Measurements from ENCODE around the gene PBX1. TPM values are rescaled to one million over a fixed set of nuclear protein-coding genes. Genes with fewer than 3 reads are reported as not detected.

Gene PBX1
- total and polyA plus RNA-seq, 4 donors: 2.2 to 17.3 (median 5.1) TPM

DNA sequence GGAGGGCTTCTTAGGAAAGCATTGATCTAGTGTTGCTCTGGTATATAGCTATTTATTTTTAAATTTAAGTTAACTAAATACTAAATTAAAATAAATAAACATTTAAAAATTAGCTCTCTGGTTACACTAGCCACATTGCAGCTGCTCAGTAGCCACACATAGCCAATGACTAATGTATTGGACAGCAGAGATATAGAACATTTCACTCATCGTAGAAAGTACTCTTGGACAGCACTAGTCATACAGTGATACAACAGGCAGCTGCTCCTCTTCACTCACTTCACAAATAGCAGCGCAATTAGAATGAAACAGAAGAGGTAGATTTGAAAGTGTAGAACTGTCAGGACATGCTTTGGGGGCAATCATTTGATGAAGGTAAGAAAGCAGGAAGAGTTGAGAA lies 245.4 kb downstream of the PBX1 start:
- DNase-seq (ENCODE audit: low spot score): no peak
- Histone ChIP-seq H3K4me1 (ENCODE audit: control insufficient read depth in 4 of 4, insufficient read depth in 4 of 4, low read length in 3 of 4) (peaks cover 0 to 6% (median 1%) of the 10 kb centered on the region in 4 donors), H3K27me3 (ENCODE audit: control insufficient read depth in 4 of 4, insufficient read depth in 4 of 4, low read length in 3 of 4) (no peaks in the 10 kb centered on the region), H3K4me3 (ENCODE audit: low read depth in 1 of 3, low read length in 3 of 3) (no peak overlapping the region), H3K36me3 (ENCODE audit: control insufficient read depth in 4 of 4, insufficient read depth in 3 of 4, low read depth in 1 of 4, low read length in 3 of 4) (peaks cover 0 to 4% (median under 1%) of the 10 kb centered on the region in 4 donors), H3K9ac (ENCODE audit: low read depth in 1 of 2, low read length in 2 of 2) (no peak overlapping the region), H3K27ac (ENCODE audit: low read depth in 1 of 2, low read length in 2 of 2) (no peak overlapping the region), H3K9me3 (ENCODE audit: control insufficient read depth in 4 of 4, low read length in 3 of 4) (no peaks in the 10 kb centered on the region)
- TF ChIP-seq, protein P1, sequence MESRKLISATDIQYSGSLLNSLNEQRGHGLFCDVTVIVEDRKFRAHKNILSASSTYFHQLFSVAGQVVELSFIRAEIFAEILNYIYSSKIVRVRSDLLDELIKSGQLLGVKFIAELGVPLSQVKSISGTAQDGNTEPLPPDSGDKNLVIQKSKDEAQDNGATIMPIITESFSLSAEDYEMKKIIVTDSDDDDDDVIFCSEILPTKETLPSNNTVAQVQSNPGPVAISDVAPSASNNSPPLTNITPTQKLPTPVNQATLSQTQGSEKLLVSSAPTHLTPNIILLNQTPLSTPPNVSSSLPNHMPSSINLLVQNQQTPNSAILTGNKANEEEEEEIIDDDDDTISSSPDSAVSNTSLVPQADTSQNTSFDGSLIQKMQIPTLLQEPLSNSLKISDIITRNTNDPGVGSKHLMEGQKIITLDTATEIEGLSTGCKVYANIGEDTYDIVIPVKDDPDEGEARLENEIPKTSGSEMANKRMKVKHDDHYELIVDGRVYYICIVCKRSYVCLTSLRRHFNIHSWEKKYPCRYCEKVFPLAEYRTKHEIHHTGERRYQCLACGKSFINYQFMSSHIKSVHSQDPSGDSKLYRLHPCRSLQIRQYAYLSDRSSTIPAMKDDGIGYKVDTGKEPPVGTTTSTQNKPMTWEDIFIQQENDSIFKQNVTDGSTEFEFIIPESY (IDR thresholded peaks at IDR 0.05): no peak
- TF ChIP-seq GABPA (IDR thresholded peaks at IDR 0.05 in 1 of 2, conservative IDR thresholded peaks at IDR 0.05 in 1 of 2) (no peak), YY1 (IDR thresholded peaks at IDR 0.05) (no peak), EGR1 (IDR thresholded peaks at IDR 0.05; ENCODE audit: low read depth in 2 of 2) (no peak), SP1 (IDR thresholded peaks at IDR 0.05) (no peak), RAD21 (IDR thresholded peaks at IDR 0.05) (no peak), JUND (IDR thresholded peaks at IDR 0.05) (no peak), FOXA1 (IDR thresholded peaks at IDR 0.05) (no peak), FOXA2 (IDR thresholded peaks at IDR 0.05) (no peak), HNF4G (IDR thresholded peaks at IDR 0.05) (no peak)
- TF ChIP-seq, protein P2, sequence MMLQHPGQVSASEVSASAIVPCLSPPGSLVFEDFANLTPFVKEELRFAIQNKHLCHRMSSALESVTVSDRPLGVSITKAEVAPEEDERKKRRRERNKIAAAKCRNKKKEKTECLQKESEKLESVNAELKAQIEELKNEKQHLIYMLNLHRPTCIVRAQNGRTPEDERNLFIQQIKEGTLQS (IDR thresholded peaks at IDR 0.05): no peak
- TF ChIP-seq, protein P3, sequence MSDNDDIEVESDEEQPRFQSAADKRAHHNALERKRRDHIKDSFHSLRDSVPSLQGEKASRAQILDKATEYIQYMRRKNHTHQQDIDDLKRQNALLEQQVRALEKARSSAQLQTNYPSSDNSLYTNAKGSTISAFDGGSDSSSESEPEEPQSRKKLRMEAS (IDR thresholded peaks at IDR 0.05): no peak
- TF ChIP-seq, protein P4, sequence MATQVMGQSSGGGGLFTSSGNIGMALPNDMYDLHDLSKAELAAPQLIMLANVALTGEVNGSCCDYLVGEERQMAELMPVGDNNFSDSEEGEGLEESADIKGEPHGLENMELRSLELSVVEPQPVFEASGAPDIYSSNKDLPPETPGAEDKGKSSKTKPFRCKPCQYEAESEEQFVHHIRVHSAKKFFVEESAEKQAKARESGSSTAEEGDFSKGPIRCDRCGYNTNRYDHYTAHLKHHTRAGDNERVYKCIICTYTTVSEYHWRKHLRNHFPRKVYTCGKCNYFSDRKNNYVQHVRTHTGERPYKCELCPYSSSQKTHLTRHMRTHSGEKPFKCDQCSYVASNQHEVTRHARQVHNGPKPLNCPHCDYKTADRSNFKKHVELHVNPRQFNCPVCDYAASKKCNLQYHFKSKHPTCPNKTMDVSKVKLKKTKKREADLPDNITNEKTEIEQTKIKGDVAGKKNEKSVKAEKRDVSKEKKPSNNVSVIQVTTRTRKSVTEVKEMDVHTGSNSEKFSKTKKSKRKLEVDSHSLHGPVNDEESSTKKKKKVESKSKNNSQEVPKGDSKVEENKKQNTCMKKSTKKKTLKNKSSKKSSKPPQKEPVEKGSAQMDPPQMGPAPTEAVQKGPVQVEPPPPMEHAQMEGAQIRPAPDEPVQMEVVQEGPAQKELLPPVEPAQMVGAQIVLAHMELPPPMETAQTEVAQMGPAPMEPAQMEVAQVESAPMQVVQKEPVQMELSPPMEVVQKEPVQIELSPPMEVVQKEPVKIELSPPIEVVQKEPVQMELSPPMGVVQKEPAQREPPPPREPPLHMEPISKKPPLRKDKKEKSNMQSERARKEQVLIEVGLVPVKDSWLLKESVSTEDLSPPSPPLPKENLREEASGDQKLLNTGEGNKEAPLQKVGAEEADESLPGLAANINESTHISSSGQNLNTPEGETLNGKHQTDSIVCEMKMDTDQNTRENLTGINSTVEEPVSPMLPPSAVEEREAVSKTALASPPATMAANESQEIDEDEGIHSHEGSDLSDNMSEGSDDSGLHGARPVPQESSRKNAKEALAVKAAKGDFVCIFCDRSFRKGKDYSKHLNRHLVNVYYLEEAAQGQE (IDR thresholded peaks at IDR 0.05): no peak
- WGBS: 93% methylated on average over 2 of the region's 2 CpGs

DNA sequence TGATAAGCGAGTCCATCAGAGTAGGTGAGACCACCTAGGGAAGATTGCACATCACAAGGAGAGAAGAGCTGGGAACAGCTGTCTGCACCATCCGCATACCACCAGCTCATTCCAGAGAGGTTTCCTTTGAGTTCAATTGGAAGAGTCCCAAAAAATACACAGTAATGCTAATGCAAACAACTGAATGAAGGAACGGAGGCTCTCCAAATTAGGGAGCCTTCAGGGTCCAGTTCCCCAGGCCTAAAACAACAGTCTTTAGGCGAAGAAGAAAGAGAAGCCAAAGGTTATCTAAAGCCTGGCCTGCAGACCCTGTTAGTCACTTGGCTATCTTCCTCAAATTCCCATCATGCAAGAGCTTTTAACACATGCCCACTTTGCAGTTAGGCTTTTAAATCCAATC lies 246.4 kb downstream of the PBX1 start:
- TF ChIP-seq, protein P1 (IDR thresholded peaks at IDR 0.05): no peak
- TF ChIP-seq NR2F2 (IDR thresholded peaks at IDR 0.05): peak; percentile 76
- TF ChIP-seq RAD21 (IDR thresholded peaks at IDR 0.05): no peak
- no peak for TF ChIP-seq TAF1 (conservative IDR thresholded peaks at IDR 0.05)
- Histone ChIP-seq H3K9me3 (ENCODE audit: control insufficient read depth in 4 of 4, low read length in 3 of 4) (no peaks in the 10 kb centered on the region), H3K36me3 (ENCODE audit: control insufficient read depth in 4 of 4, insufficient read depth in 3 of 4, low read depth in 1 of 4, low read length in 3 of 4) (peaks cover 0 to under 1% (median 0%) of the 10 kb centered on the region in 4 donors), H3K27ac (ENCODE audit: low read depth in 1 of 2, low read length in 2 of 2) (no peak overlapping the region), H3K4me1 (ENCODE audit: control insufficient read depth in 4 of 4, insufficient read depth in 4 of 4, low read length in 3 of 4) (peaks cover 0 to 6% (median 1%) of the 10 kb centered on the region in 4 donors), H3K9ac (ENCODE audit: low read depth in 1 of 2, low read length in 2 of 2) (no peak overlapping the region), H3K4me3 (ENCODE audit: low read depth in 1 of 3, low read length in 3 of 3) (no peak overlapping the region), H3K27me3 (ENCODE audit: control insufficient read depth in 4 of 4, insufficient read depth in 4 of 4, low read length in 3 of 4) (no peaks in the 10 kb centered on the region)
- DNase-seq (ENCODE audit: low spot score): no peak
- WGBS: 85% methylated on average over 4 of the region's 4 CpGs
